Breast epithelium (tissue), 4 donors: ENCODE data around the gene CYP46A1. TPM values are rescaled to one million over a fixed set of nuclear protein-coding genes. Genes with fewer than 3 reads are reported as not detected.

Experiments
- DNase-seq, 2 donors: peaks; one replicate each; pipeline ENCODE4 v3.0.0-alpha.2; 2019; ENCODE audit warnings: low spot score in 2 of 2
- H3K27ac ChIP-seq, 2 donors: fragments of 200-600 bp; sonication (generic) in 1 of 2; one replicate each; pipeline ENCODE4 v1.5.1; 2016 to 2019; ENCODE audit warnings: mild to moderate bottlenecking in 1 of 2
- H3K27me3 ChIP-seq, 2 donors: fragments of 200-600 bp; sonication (generic) in 1 of 2; one replicate each; pipeline versions ENCODE4 v1.5.1 to v1.6.0; 2017 to 2019; ENCODE audit warnings: control low read depth in 1 of 2, mild to moderate bottlenecking in 1 of 2
- H3K36me3 ChIP-seq: fragments of 200-600 bp; one replicate; pipeline ENCODE4 v1.5.1; 2019
- H3K4me1 ChIP-seq, 2 donors: fragments of 200-600 bp; sonication (generic); one replicate each; pipeline ENCODE4 v1.5.1; 2016 to 2019; ENCODE audit warnings: control low read depth in 1 of 2
- H3K4me3 ChIP-seq, 3 donors: fragments of 200-600 bp; sonication (generic); 1 replicate in 2 of 3; 2 replicates in 1 of 3; pipeline ENCODE4 v1.5.1; 2016 to 2019; ENCODE audit warnings: mild to moderate bottlenecking in 3 of 3, moderate library complexity in 2 of 3
- H3K9me3 ChIP-seq, 2 donors: fragments of 200-600 bp; sonication (generic) in 1 of 2; one replicate each; pipeline ENCODE4 v1.5.1; 2016 to 2019; ENCODE audit warnings: control low read depth in 1 of 2
- POLR2A ChIP-seq: fragments of 450-650 bp; IDR thresholded peaks from one replicate; pipeline ENCODE4 v1.6.1; 2016; ENCODE audit warnings: antibody characterized with exemption, mild to moderate bottlenecking, moderate library complexity
- POLR2AphosphoS5 ChIP-seq, 3 donors: sonication (generic); formaldehyde crosslinking; IDR thresholded peaks; one replicate each; pipeline ENCODE4 v1.6.1; 2017; ENCODE audit warnings: antibody characterized with exemption in 3 of 3
- intact Hi-C: fragments of 100-400 bp; cut with DNase I; formaldehyde crosslinking; loops from one replicate; pipeline ENCODE4 v1.15.1; 2023; ENCODE audit warnings: low total_unique reads
- total RNA-seq, 3 donors: library from RNA; depleted of rRNA; stranded (reverse); fragments of >200 nt; gene quantifications; one replicate each; pipeline ENCODE4 v1.1.0, GENCODE V29; 2016
- TF ChIP-seq, protein P1 (sequence below), 3 donors: fragments of 450-650 bp; IDR thresholded peaks; one replicate each; pipeline ENCODE4 v1.5.1; 2016 to 2017; ENCODE audit warnings: antibody characterized with exemption in 3 of 3, mild to moderate bottlenecking in 3 of 3, moderate library complexity in 3 of 3

CYP46A1 gene
- total RNA-seq, 3 donors from 2014 or later, result 1.6 to 5.2 (median 2.6) TPM

GRCh38 chr14:99698236-99698635, 14.1 kb downstream of the CYP46A1 start:
- DNase-seq, result no peak
- no peaks in the 10 kb centered on the region for H3K36me3 ChIP-seq
- no peak for TF ChIP-seq POLR2AphosphoS5 (IDR thresholded peaks at IDR 0.05)
- TF ChIP-seq, protein P1, sequence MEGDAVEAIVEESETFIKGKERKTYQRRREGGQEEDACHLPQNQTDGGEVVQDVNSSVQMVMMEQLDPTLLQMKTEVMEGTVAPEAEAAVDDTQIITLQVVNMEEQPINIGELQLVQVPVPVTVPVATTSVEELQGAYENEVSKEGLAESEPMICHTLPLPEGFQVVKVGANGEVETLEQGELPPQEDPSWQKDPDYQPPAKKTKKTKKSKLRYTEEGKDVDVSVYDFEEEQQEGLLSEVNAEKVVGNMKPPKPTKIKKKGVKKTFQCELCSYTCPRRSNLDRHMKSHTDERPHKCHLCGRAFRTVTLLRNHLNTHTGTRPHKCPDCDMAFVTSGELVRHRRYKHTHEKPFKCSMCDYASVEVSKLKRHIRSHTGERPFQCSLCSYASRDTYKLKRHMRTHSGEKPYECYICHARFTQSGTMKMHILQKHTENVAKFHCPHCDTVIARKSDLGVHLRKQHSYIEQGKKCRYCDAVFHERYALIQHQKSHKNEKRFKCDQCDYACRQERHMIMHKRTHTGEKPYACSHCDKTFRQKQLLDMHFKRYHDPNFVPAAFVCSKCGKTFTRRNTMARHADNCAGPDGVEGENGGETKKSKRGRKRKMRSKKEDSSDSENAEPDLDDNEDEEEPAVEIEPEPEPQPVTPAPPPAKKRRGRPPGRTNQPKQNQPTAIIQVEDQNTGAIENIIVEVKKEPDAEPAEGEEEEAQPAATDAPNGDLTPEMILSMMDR (IDR thresholded peaks at IDR 0.05), result no peak
- TF ChIP-seq POLR2A, result no peak
- no peak overlapping the region for H3K4me3 ChIP-seq
- peaks cover 2 to 4% of the 10 kb centered on the region in 2 donors for H3K9me3 ChIP-seq
- no peaks in the 10 kb centered on the region for H3K27me3 ChIP-seq
- no peaks in the 10 kb centered on the region for H3K4me1 ChIP-seq
- no peak overlapping the region for H3K27ac ChIP-seq
- intact Hi-C loops, result no loop called here

DNA sequence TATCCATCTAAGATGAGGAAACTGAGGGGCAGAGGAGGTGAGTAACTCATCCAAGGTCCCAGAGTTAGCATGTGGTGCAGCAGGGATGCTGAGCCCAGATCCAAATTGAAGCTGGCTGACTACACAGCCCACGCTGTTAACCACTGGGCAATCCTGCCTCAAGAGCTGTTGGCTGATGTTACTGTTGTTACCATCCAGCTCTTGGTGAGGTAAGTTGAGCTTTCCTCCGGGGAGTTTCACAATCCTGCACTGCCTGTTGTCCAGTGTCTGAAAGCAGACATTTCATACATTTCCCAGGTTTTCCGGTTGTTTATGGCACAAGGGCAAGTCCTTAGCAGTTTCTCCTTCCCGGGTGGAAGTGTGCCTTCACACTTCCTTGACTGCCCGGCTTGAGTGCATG, 14.5 kb downstream of the CYP46A1 start:
- H3K4me1 ChIP-seq, result no peaks in the 10 kb centered on the region
- no peaks in the 10 kb centered on the region for H3K27me3 ChIP-seq
- intact Hi-C loops, result no loop called here
- TF ChIP-seq, protein P1 (IDR thresholded peaks at IDR 0.05), result no peak
- no peak for TF ChIP-seq POLR2A
- no peak for TF ChIP-seq POLR2AphosphoS5 (IDR thresholded peaks at IDR 0.05)
- H3K36me3 ChIP-seq, result no peaks in the 10 kb centered on the region
- DNase-seq, result peak in 1 of 2 donors; percentile 7
- H3K4me3 ChIP-seq, result no peak overlapping the region
- H3K27ac ChIP-seq, result no peak overlapping the region
- peaks cover 6 to 8% of the 10 kb centered on the region in 2 donors for H3K9me3 ChIP-seq

- intact Hi-C loops, result no loop called here
- no peaks in the 10 kb centered on the region for H3K27me3 ChIP-seq
- no peaks in the 10 kb centered on the region for H3K36me3 ChIP-seq
- H3K4me3 ChIP-seq, result no peak overlapping the region
- TF ChIP-seq POLR2AphosphoS5 (IDR thresholded peaks at IDR 0.05), result no peak
- DNase-seq, result no peak
- H3K9me3 ChIP-seq, result peaks cover 7 to 10% of the 10 kb centered on the region in 2 donors
- H3K27ac ChIP-seq, result no peak overlapping the region
- H3K4me1 ChIP-seq, result no peaks in the 10 kb centered on the region
Observed at GRCh38 chr14:99699085-99699760, 15.1 kb downstream of the CYP46A1 start.

GRCh38 chr14:99699861-99700260, 15.8 kb downstream of the CYP46A1 start:
- no peak overlapping the region for H3K4me3 ChIP-seq
- no peaks in the 10 kb centered on the region for H3K27me3 ChIP-seq
- peaks cover 7 to 10% of the 10 kb centered on the region in 2 donors for H3K9me3 ChIP-seq
- intact Hi-C loops, result no loop called here
- DNase-seq, result no peak
- H3K36me3 ChIP-seq, result no peaks in the 10 kb centered on the region
- H3K27ac ChIP-seq, result no peak overlapping the region
- no peaks in the 10 kb centered on the region for H3K4me1 ChIP-seq
- TF ChIP-seq POLR2A (no peak), POLR2AphosphoS5 (IDR thresholded peaks at IDR 0.05) (no peak)
- TF ChIP-seq, protein P1 (IDR thresholded peaks at IDR 0.05), result no peak

- TF ChIP-seq POLR2A, result no peak
- TF ChIP-seq, protein P1 (IDR thresholded peaks at IDR 0.05), result no peak
- no peak for TF ChIP-seq POLR2AphosphoS5 (IDR thresholded peaks at IDR 0.05)
- Histone ChIP-seq H3K27me3 (no peaks in the 10 kb centered on the region), H3K4me1 (no peaks in the 10 kb centered on the region), H3K36me3 (no peaks in the 10 kb centered on the region), H3K9me3 (peaks cover 7 to 10% of the 10 kb centered on the region in 2 donors), H3K27ac (no peak overlapping the region), H3K4me3 (no peak overlapping the region)
- no peak for DNase-seq
- intact Hi-C loops, result no loop called here
Observed at GRCh38 chr14:99700379-99700778, 16.3 kb downstream of the CYP46A1 start.
